GM12892 (cell line): ENCODE data around the gene CHD5.

ENCODE experiments used
- POLR2A ChIP-seq: IDR thresholded peaks from 2 replicates; pipeline ENCODE4 v1.6.1; 2011; ENCODE audit warnings: low read depth, low read length, control low read depth
- POLR2AphosphoS5 ChIP-seq: IDR thresholded peaks from 2 replicates; pipeline ENCODE4 v1.6.1; 2011; ENCODE audit warnings: low read depth, low read length, control low read depth
- TAF1 ChIP-seq: IDR thresholded peaks from 2 replicates; pipeline ENCODE4 v1.6.1; 2011; ENCODE audit warnings: low read depth, mild to moderate bottlenecking, control low read depth, low read length, borderline replicate concordance

DNA sequence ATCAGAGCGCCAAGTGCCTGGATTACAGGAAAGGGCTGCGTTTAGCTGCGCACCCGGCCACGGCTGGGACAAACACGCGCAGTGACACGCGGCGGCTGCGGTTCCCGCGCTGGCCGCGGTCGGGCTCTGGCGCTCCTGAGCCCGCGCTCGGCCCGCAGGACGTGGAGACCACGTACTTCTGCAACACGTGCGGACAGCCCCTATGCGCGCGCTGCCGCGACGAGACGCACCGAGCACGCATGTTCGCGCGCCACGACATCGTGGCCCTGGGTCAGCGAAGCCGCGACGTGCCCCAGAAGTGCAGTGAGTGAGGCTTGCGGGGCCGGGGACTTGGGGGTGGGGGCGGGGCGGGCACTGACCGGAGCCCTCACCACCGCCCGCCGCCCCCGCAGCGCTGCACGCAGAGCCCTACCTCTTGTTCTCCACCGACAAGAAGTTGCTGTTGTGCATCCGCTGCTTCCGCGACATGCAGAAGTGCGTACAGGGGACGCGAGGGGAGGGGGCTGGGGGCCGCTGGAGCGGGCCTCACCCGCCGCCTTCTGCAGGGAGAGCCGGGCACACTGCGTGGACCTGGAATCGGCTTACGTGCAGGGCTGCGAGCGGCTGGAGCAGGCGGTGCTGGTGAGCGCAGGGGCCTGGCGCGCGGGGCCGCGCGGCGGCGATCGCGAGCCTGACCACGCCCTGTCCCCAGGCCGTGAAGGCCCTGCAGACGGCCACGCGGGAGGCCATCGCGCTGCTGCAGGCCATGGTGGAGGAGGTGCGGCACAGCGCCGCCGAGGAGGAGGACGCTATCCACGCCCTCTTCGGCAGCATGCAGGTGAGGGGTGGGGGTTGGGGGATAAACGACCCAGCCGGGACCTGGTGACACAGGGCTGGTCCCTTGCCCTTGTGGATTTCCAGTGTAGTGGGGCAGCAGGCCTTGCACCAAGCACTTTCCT lies 28.9 kb upstream of the CHD5 start:
- no peak for TF ChIP-seq POLR2A
- no peak for TF ChIP-seq POLR2AphosphoS5
- no peak for TF ChIP-seq TAF1
